OCI-LY1 (cell line): ENCODE data around the gene ADD2.

Experiments used
- H2AFZ ChIP-seq: fragments of 200-600 bp; sonication (generic), shearing (Covaris generic); 2 replicates; pipeline ENCODE4 v1.6.0; 2014; ENCODE audit warnings: antibody characterized with exemption, mild to moderate bottlenecking, low read length
- H3F3A ChIP-seq: fragments of 200-600 bp; sonication (generic), shearing (Covaris generic); 2 replicates; pipeline ENCODE4 v1.6.0; 2014; ENCODE audit warnings: mild to moderate bottlenecking, antibody characterized with exemption, low read length, moderate library complexity; ENCODE audit not compliant: insufficient read depth
- H3K27ac ChIP-seq: fragments of 200-600 bp; sonication (generic); 2 replicates; pipeline ENCODE4 v1.5.1; 2014; ENCODE audit warnings: low read length, mixed run types, mild to moderate bottlenecking, low read depth; ENCODE audit not compliant: poor library complexity, severe bottlenecking
- H3K27me3 ChIP-seq: fragments of 200-600 bp; sonication (generic); 2 replicates; pipeline ENCODE4 v1.6.0; 2014; ENCODE audit warnings: antibody characterized with exemption, mild to moderate bottlenecking, low read length, moderate library complexity; ENCODE audit not compliant: insufficient read depth
- H3K36me3 ChIP-seq: fragments of 200-600 bp; sonication (generic); 2 replicates; pipeline ENCODE4 v1.6.1; 2014; ENCODE audit warnings: mild to moderate bottlenecking, antibody characterized with exemption, low read length, moderate library complexity, mixed read lengths; ENCODE audit not compliant: insufficient read depth
- H3K4me1 ChIP-seq: fragments of 200-600 bp; sonication (generic); 2 replicates; pipeline ENCODE4 v1.5.1; 2014; ENCODE audit warnings: mild to moderate bottlenecking, low read length, moderate library complexity; ENCODE audit not compliant: insufficient read depth, severe bottlenecking
- H3K4me2 ChIP-seq: fragments of 200-600 bp; sonication (generic), shearing (Covaris generic); 2 replicates; pipeline ENCODE4 v1.6.1; 2014; ENCODE audit warnings: low read length
- H3K4me3 ChIP-seq: fragments of 200-600 bp; sonication (generic); 2 replicates; pipeline ENCODE4 v1.5.1; 2014; ENCODE audit warnings: low read length, low read depth, mild to moderate bottlenecking, mixed read lengths; ENCODE audit not compliant: poor library complexity, severe bottlenecking
- H3K79me2 ChIP-seq: fragments of 200-600 bp; shearing (Covaris generic); 2 replicates; pipeline ENCODE4 v1.6.1; 2016; ENCODE audit warnings: mixed run types, low read length, mixed read lengths; ENCODE audit not compliant: insufficient read depth
- H3K9ac ChIP-seq: fragments of 200-600 bp; sonication (generic), shearing (Covaris generic); 2 replicates; pipeline ENCODE4 v1.6.1; 2014; ENCODE audit warnings: mild to moderate bottlenecking, low read length, mixed read lengths
- H3K9me2 ChIP-seq: fragments of 200-600 bp; sonication (generic), shearing (Covaris generic); 2 replicates; pipeline ENCODE4 v1.6.1; 2014; ENCODE audit warnings: low read depth, mild to moderate bottlenecking, low read length, mixed read lengths
- H3K9me3 ChIP-seq: fragments of 200-600 bp; shearing (Covaris generic); 2 replicates; pipeline ENCODE4 v1.6.1; 2014; ENCODE audit warnings: low read length, mixed read lengths
- H4K20me1 ChIP-seq: fragments of 200-600 bp; sonication (generic), shearing (Covaris generic); 2 replicates; pipeline ENCODE4 v1.6.0; 2016; ENCODE audit warnings: mild to moderate bottlenecking, low read length; ENCODE audit not compliant: insufficient read depth
- CTCF ChIP-seq: fragments of 200-600 bp; sonication (generic), shearing (Covaris generic); IDR thresholded peaks from 2 replicates; pipeline ENCODE4 v1.5.1; 2017; ENCODE audit warnings: mild to moderate bottlenecking, antibody characterized with exemption, low read length, moderate library complexity, mixed read lengths
- EZH2 ChIP-seq: fragments of 200-600 bp; sonication (generic), shearing (Covaris generic); IDR thresholded peaks from 2 replicates; pipeline ENCODE4 v1.8.0; 2017; ENCODE audit warnings: borderline replicate concordance, mixed run types, mild to moderate bottlenecking, antibody characterized with exemption, low read length, moderate library complexity, mixed read lengths

ADD2 gene

GRCh38 chr2:70795164-70795995, 27.4 kb upstream of the ADD2 start:
- H3K27ac ChIP-seq, result no peak overlapping the region
- H3K9me3 ChIP-seq, result no peaks in the 10 kb centered on the region
- no peaks in the 10 kb centered on the region for H3F3A ChIP-seq
- no peaks in the 10 kb centered on the region for H3K4me1 ChIP-seq
- no peak overlapping the region for H3K4me2 ChIP-seq
- H2AFZ ChIP-seq, result no peak overlapping the region
- no peaks in the 10 kb centered on the region for H3K9me2 ChIP-seq
- H3K9ac ChIP-seq, result no peak overlapping the region
- no peak overlapping the region for H3K4me3 ChIP-seq
- no peaks in the 10 kb centered on the region for H3K79me2 ChIP-seq
- H3K27me3 ChIP-seq, result no peaks in the 10 kb centered on the region; the same call in 1 of the 2 replicates
- H3K36me3 ChIP-seq, result no peaks in the 10 kb centered on the region
- no peaks in the 10 kb centered on the region for H4K20me1 ChIP-seq
- TF ChIP-seq CTCF (no peak), EZH2 (no peak)

GRCh38 chr2:70793450-70793849, 25.4 kb upstream of the ADD2 start:
- Histone ChIP-seq H3K36me3 (no peaks in the 10 kb centered on the region), H3K27me3 (no peaks in the 10 kb centered on the region), H3K79me2 (no peaks in the 10 kb centered on the region), H3K4me1 (no peaks in the 10 kb centered on the region), H4K20me1 (no peaks in the 10 kb centered on the region), H3F3A (no peaks in the 10 kb centered on the region), H3K9me3 (no peaks in the 10 kb centered on the region), H2AFZ (no peak overlapping the region), H3K27ac (no peak overlapping the region), H3K4me3 (no peak overlapping the region), H3K9me2 (no peaks in the 10 kb centered on the region), H3K4me2 (no peak overlapping the region), H3K9ac (no peak overlapping the region)
- TF ChIP-seq EZH2 (no peak), CTCF (no peak)

- Histone ChIP-seq H3F3A (no peaks in the 10 kb centered on the region), H3K9me3 (no peaks in the 10 kb centered on the region), H3K4me1 (no peaks in the 10 kb centered on the region), H3K27ac (no peak within 1 kb of the TSS), H3K36me3 (no peaks in the 10 kb centered on the region), H4K20me1 (no peaks in the 10 kb centered on the region), H2AFZ (no peak within 1 kb of the TSS), H3K4me3 (no peak within 1 kb of the TSS), H3K27me3 (no peaks in the 10 kb centered on the region), H3K9ac (no peak within 1 kb of the TSS), H3K4me2 (no peak within 1 kb of the TSS), H3K9me2 (no peaks in the 10 kb centered on the region), H3K79me2 (no peaks in the 10 kb centered on the region)
- TF ChIP-seq EZH2 (no peak), CTCF (no peak)
These were observed 22.3 kb upstream of the ADD2 start, which contains the start of gene FIGLA for GRCh38 chr2:70790136-70790828. TSS of gene FIGLA (minus strand) at chr2:70790643. CDS start at chr2:70790638, 5 bp downstream.
